C4-2B (cell line): Measurements from ENCODE around the gene CELA1.
"Not testable (repeated sequence)": the region's sequence is repeated elsewhere in the genome, so short reads cannot be mapped to it uniquely, and the experiment has no call there.

Experiments used
- ZFX ChIP-seq: fragments of 450-650 bp; IDR thresholded peaks from 2 replicates; pipeline ENCODE4 v1.6.1; 2017
- TF ChIP-seq, protein P1 (sequence below): fragments of 450-650 bp; conservative IDR thresholded peaks from 2 replicates; pipeline ENCODE4 v1.5.1; 2017; ENCODE audit warnings: mild to moderate bottlenecking

DNA sequence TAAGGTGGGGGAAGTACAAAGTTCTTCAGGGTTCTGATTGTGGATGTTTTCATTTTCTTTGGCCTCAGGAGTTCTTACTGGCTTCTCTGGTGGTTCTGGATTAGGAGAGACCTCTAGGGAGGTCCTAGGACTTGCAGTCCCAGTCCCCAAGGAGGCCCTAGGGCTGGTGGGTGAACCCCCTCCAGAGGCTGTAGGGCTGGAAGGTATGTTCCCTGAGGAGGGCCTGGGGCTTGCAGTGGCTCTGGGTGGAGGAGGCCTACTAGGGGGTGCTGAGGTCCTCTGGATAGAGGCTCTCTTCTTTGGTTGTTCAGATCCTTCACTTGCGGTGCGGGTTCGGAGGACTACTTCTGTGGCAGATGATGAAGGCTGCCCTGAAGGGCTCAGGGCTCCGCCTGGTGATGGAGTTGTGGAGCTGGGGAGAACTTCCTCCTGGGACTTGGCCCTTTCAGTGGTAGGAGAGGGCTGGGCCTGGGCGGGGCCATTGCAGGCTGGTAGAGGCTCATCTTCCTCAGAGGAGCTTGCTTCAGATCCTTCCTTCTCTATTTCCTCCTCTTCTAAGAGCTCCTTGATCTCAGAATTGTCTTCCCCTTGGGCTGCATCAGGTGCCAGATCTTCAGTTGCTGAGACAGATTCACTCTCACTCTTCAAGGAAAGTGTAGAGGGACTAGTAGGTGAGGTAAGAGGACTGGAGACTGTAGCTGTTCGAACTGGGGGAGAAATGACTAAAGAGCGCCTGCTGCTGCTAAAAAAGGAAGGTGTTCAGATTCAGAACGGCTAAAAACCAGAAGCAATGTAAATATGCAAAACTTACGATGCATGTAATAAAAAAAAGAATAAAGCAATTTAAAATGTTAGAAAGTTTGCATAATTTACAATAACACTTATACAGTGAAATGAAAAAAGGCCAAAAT is 54.6 kb downstream of the CELA1 start:
- TF ChIP-seq, protein P1, sequence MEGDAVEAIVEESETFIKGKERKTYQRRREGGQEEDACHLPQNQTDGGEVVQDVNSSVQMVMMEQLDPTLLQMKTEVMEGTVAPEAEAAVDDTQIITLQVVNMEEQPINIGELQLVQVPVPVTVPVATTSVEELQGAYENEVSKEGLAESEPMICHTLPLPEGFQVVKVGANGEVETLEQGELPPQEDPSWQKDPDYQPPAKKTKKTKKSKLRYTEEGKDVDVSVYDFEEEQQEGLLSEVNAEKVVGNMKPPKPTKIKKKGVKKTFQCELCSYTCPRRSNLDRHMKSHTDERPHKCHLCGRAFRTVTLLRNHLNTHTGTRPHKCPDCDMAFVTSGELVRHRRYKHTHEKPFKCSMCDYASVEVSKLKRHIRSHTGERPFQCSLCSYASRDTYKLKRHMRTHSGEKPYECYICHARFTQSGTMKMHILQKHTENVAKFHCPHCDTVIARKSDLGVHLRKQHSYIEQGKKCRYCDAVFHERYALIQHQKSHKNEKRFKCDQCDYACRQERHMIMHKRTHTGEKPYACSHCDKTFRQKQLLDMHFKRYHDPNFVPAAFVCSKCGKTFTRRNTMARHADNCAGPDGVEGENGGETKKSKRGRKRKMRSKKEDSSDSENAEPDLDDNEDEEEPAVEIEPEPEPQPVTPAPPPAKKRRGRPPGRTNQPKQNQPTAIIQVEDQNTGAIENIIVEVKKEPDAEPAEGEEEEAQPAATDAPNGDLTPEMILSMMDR, result not testable (repeated sequence)
- TF ChIP-seq ZFX, result not testable (repeated sequence)
